Ascending aorta (tissue), 2 donors: ENCODE results near the gene AKR1B1. TPM values are rescaled to one million over a fixed set of nuclear protein-coding genes. Genes with fewer than 3 reads are reported as not detected.
"Not testable (repeated sequence)": the region's sequence is repeated elsewhere in the genome, so short reads cannot be mapped to it uniquely, and the experiment has no call there.

Source experiments
- DNase-seq, 2 donors: peaks; one replicate each; pipeline ENCODE4 v3.0.0-alpha.2; 2019; ENCODE audit warnings: low spot score in 2 of 2
- H3K27ac ChIP-seq, 2 donors: fragments of 200-600 bp; sonication (generic); one replicate each; pipeline ENCODE4 v1.5.1; 2016 to 2017; ENCODE audit warnings: mild to moderate bottlenecking in 1 of 2
- H3K27me3 ChIP-seq: fragments of 200-600 bp; sonication (generic); one replicate; pipeline ENCODE4 v1.5.1; 2017
- H3K36me3 ChIP-seq, 2 donors: fragments of 200-600 bp; sonication (generic); one replicate each; pipeline ENCODE4 v1.5.1; 2016
- H3K4me1 ChIP-seq, 2 donors: fragments of 200-600 bp; sonication (generic); one replicate each; pipeline ENCODE4 v1.5.1; 2016 to 2017; ENCODE audit warnings: mild to moderate bottlenecking in 1 of 2
- H3K4me3 ChIP-seq, 2 donors: fragments of 200-600 bp; sonication (generic); one replicate each; pipeline ENCODE4 v1.5.1; 2016 to 2017; ENCODE audit warnings: mild to moderate bottlenecking in 1 of 2
- H3K9me3 ChIP-seq, 2 donors: fragments of 200-600 bp; sonication (generic); one replicate each; pipeline ENCODE4 v1.5.1; 2016
- CTCF ChIP-seq, 3 experiments: fragments of 200-600 bp in 2 of 3; fragments of 450-650 bp in 1 of 3; sonication (generic) in 2 of 3; IDR thresholded peaks; one replicate each; pipeline ENCODE4 v1.5.1; 2016 to 2019; ENCODE audit warnings: antibody characterized with exemption in 3 of 3, mild to moderate bottlenecking in 1 of 3, moderate library complexity in 1 of 3
- intact Hi-C: fragments of 100-400 bp; cut with DNase I; formaldehyde crosslinking; loops from one replicate; pipeline ENCODE4 v1.15.1; 2023
- total RNA-seq: library from RNA; depleted of rRNA; stranded (reverse); fragments of >200 nt; gene quantifications from one replicate; pipeline ENCODE4 v1.1.0, GENCODE V29; 2016

AKR1B1 gene
- total RNA-seq, 1 donor from 2014 or later, result 78.7 TPM

GRCh38 chr7:134500406-134500805 is 41.5 kb upstream of the AKR1B1 start:
- peaks cover 0 to 2% of the 10 kb centered on the region in 2 donors for H3K4me1 ChIP-seq
- no peaks in the 10 kb centered on the region for H3K9me3 ChIP-seq
- no peaks in the 10 kb centered on the region for H3K36me3 ChIP-seq
- H3K27ac ChIP-seq, result no peak overlapping the region
- intact Hi-C loops, result no loop called here
- H3K27me3 ChIP-seq, result no peaks in the 10 kb centered on the region
- DNase-seq, result no peak
- H3K4me3 ChIP-seq, result no peak overlapping the region
- TF ChIP-seq CTCF (IDR thresholded peaks at IDR 0.05), result no peak

GRCh38 chr7:134495546-134495945 is 36.6 kb upstream of the AKR1B1 start:
- DNase-seq, result no peak
- Histone ChIP-seq H3K36me3 (no peaks in the 10 kb centered on the region), H3K9me3 (no peaks in the 10 kb centered on the region), H3K4me1 (no peaks in the 10 kb centered on the region), H3K27ac (no peak overlapping the region), H3K27me3 (no peaks in the 10 kb centered on the region), H3K4me3 (no peak overlapping the region)
- no peak for TF ChIP-seq CTCF (IDR thresholded peaks at IDR 0.05)
- intact Hi-C loops, result no loop called here

- intact Hi-C loops, result no loop called here
Observed at GRCh38 chr7:134493091-134493490, 34.2 kb upstream of the AKR1B1 start.

GRCh38 chr7:134487721-134488120 is 28.8 kb upstream of the AKR1B1 start:
- DNase-seq, H3K9me3 ChIP-seq, H3K4me3 ChIP-seq, H3K36me3 ChIP-seq, H3K4me1 ChIP-seq, H3K27ac ChIP-seq, intact Hi-C loops, H3K27me3 ChIP-seq: not testable (repeated sequence)

More at GRCh38 chr7:134493091-134493490, 34.2 kb upstream of the AKR1B1 start:
- H3K4me1 ChIP-seq, result no peaks in the 10 kb centered on the region
- no peaks in the 10 kb centered on the region for H3K27me3 ChIP-seq
- H3K36me3 ChIP-seq, result no peaks in the 10 kb centered on the region
- no peak overlapping the region for H3K4me3 ChIP-seq
- no peak for TF ChIP-seq CTCF (IDR thresholded peaks at IDR 0.05)
- H3K27ac ChIP-seq, result no peak overlapping the region
- no peak for DNase-seq
- no peaks in the 10 kb centered on the region for H3K9me3 ChIP-seq

GRCh38 chr7:134485203-134485602 is 26.3 kb upstream of the AKR1B1 start:
- intact Hi-C loops, result no loop called here
- no peaks in the 10 kb centered on the region for H3K27me3 ChIP-seq
- no peak for DNase-seq
- H3K36me3 ChIP-seq, result no peaks in the 10 kb centered on the region
- H3K27ac ChIP-seq, result no peak overlapping the region
- TF ChIP-seq CTCF (IDR thresholded peaks at IDR 0.05), result no peak
- H3K4me3 ChIP-seq, result no peak overlapping the region
- peaks cover 0 to 2% of the 10 kb centered on the region in 2 donors for H3K4me1 ChIP-seq
- H3K9me3 ChIP-seq, result no peaks in the 10 kb centered on the region

- Histone ChIP-seq H3K4me3 (no peak overlapping the region), H3K36me3 (no peaks in the 10 kb centered on the region), H3K4me1 (peaks cover 0 to 2% of the 10 kb centered on the region in 2 donors), H3K9me3 (no peaks in the 10 kb centered on the region), H3K27ac (no peak overlapping the region), H3K27me3 (no peaks in the 10 kb centered on the region)
- no peak for TF ChIP-seq CTCF (IDR thresholded peaks at IDR 0.05)
- intact Hi-C loops, result no loop called here
- DNase-seq, result no peak
Observed at GRCh38 chr7:134483296-134483695, 24.4 kb upstream of the AKR1B1 start.
